ENCODE data around the gene NELL1.

Gene NELL1

GRCh38 chr11:21169639-21170038 lies 500.3 kb downstream of the NELL1 start:
- POLR2A ChIA-PET = no interaction called here
- no peak for DNase-seq (ENCODE audit: extremely low spot score)
- TF ChIP-seq FOXM1 (IDR thresholded peaks at IDR 0.05; ENCODE audit: borderline replicate concordance) (no peak), FOXA1 (IDR thresholded peaks at IDR 0.05) (no peak), L3MBTL2 (conservative IDR thresholded peaks at IDR 0.05) (no peak), CTBP1 (IDR thresholded peaks at IDR 0.05; ENCODE audit: borderline replicate concordance) (no peak), ZNF384 (IDR thresholded peaks at IDR 0.05) (no peak), ARNT (IDR thresholded peaks at IDR 0.05) (no peak), LEF1 (IDR thresholded peaks at IDR 0.05; ENCODE audit: borderline replicate concordance) (no peak), FOXK2 (IDR thresholded peaks at IDR 0.05) (no peak), SUZ12 (IDR thresholded peaks at IDR 0.05) (no peak), SP1 (IDR thresholded peaks at IDR 0.05) (no peak), NFRKB (IDR thresholded peaks at IDR 0.05) (no peak), ELF4 (IDR thresholded peaks at IDR 0.05) (no peak), HDGF (IDR thresholded peaks at IDR 0.05; ENCODE audit: borderline replicate concordance) (no peak)
- CTCF ChIA-PET = no interaction called here

- TF ChIP-seq TARDBP (IDR thresholded peaks at IDR 0.05) (no peak), ARNT (IDR thresholded peaks at IDR 0.05) (no peak), FOXA1 (IDR thresholded peaks at IDR 0.05) (no peak), BHLHE40 (IDR thresholded peaks at IDR 0.05; ENCODE audit: borderline replicate concordance) (no peak), ELF4 (IDR thresholded peaks at IDR 0.05) (no peak), L3MBTL2 (conservative IDR thresholded peaks at IDR 0.05) (no peak), ZNF384 (IDR thresholded peaks at IDR 0.05) (no peak), LEF1 (IDR thresholded peaks at IDR 0.05; ENCODE audit: borderline replicate concordance) (no peak), SP1 (IDR thresholded peaks at IDR 0.05) (no peak), FOXK2 (IDR thresholded peaks at IDR 0.05) (no peak), HDGF (IDR thresholded peaks at IDR 0.05; ENCODE audit: borderline replicate concordance) (no peak), NFRKB (IDR thresholded peaks at IDR 0.05) (no peak), CTBP1 (IDR thresholded peaks at IDR 0.05; ENCODE audit: borderline replicate concordance) (no peak), SUZ12 (IDR thresholded peaks at IDR 0.05) (no peak), FOXM1 (IDR thresholded peaks at IDR 0.05; ENCODE audit: borderline replicate concordance) (no peak)
- TF ChIP-seq, protein P1, sequence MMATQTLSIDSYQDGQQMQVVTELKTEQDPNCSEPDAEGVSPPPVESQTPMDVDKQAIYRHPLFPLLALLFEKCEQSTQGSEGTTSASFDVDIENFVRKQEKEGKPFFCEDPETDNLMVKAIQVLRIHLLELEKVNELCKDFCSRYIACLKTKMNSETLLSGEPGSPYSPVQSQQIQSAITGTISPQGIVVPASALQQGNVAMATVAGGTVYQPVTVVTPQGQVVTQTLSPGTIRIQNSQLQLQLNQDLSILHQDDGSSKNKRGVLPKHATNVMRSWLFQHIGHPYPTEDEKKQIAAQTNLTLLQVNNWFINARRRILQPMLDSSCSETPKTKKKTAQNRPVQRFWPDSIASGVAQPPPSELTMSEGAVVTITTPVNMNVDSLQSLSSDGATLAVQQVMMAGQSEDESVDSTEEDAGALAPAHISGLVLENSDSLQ (IDR thresholded peaks at IDR 0.05) = no peak
- DNase-seq (ENCODE audit: extremely low spot score) = no peak
- ChIA-PET CTCF (no interaction called here), POLR2A (no interaction called here)
Measured at GRCh38 chr11:21173476-21173875, 504.1 kb downstream of the NELL1 start.

DNA sequence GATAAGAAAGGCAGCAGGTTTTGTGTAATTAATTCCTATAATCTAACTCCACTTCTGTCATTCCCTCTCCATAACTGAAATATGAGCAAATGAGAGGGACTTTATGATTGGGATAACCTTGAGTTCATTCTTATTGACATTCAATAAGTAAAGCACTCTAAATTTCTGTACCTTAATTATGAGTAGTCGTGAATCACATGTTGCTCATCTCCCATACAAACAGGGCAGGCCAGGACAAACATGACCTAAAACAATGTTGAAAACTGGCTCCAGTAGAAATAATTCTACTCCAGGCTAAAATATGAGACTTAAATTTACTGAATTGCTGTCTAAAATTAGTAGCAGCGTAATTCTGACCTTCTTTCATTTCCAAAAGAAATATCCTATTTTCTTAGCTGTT lies 505.4 kb downstream of the NELL1 start:
- no peak for DNase-seq (ENCODE audit: extremely low spot score)
- CTCF ChIA-PET = no interaction called here
- POLR2A ChIA-PET = no interaction called here
- TF ChIP-seq FOXK2 (IDR thresholded peaks at IDR 0.05) = no peak
- TF ChIP-seq L3MBTL2 (conservative IDR thresholded peaks at IDR 0.05) = no peak
- no peak for TF ChIP-seq HDGF (IDR thresholded peaks at IDR 0.05; ENCODE audit: borderline replicate concordance)
- TF ChIP-seq SP1 (IDR thresholded peaks at IDR 0.05) = no peak
- TF ChIP-seq CTBP1 (IDR thresholded peaks at IDR 0.05; ENCODE audit: borderline replicate concordance) = no peak
- no peak for TF ChIP-seq FOXA1 (IDR thresholded peaks at IDR 0.05)
- TF ChIP-seq SUZ12 (IDR thresholded peaks at IDR 0.05) = no peak
- no peak for TF ChIP-seq ZNF384 (IDR thresholded peaks at IDR 0.05)
- no peak for TF ChIP-seq LEF1 (IDR thresholded peaks at IDR 0.05; ENCODE audit: borderline replicate concordance)
- no peak for TF ChIP-seq NFRKB (IDR thresholded peaks at IDR 0.05)
- no peak for TF ChIP-seq FOXM1 (IDR thresholded peaks at IDR 0.05; ENCODE audit: borderline replicate concordance)
- no peak for TF ChIP-seq ARNT (IDR thresholded peaks at IDR 0.05)
- TF ChIP-seq TARDBP (IDR thresholded peaks at IDR 0.05) = no peak
- TF ChIP-seq, protein P1 (IDR thresholded peaks at IDR 0.05) = no peak
- no peak for TF ChIP-seq BHLHE40 (IDR thresholded peaks at IDR 0.05; ENCODE audit: borderline replicate concordance)
- TF ChIP-seq ELF4 (IDR thresholded peaks at IDR 0.05) = no peak

DNA sequence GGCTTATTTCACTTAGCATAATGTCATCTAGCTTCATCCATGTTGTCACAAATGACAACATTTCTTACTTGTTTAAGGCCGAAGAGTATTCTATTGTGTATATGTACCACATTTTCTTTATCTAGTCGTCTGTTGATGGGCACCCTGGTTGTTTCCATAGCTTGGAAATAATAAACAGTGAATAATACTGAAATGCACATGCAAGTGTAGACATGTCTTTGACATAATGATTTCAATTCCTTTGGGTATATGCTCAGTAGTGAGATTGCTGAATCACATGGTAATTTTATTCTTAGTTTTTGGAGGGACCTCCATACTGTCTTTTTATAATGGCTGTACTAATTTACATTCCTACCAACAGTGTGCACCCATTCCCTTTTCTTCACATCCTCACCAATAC lies 508.0 kb downstream of the NELL1 start:
- ChIA-PET POLR2A (no interaction called here), CTCF (no interaction called here)
- no peak for DNase-seq (ENCODE audit: extremely low spot score)
- TF ChIP-seq FOXA1 (IDR thresholded peaks at IDR 0.05) (no peak), ELF4 (IDR thresholded peaks at IDR 0.05) (no peak), L3MBTL2 (conservative IDR thresholded peaks at IDR 0.05) (no peak), ZNF384 (IDR thresholded peaks at IDR 0.05) (no peak), NFRKB (IDR thresholded peaks at IDR 0.05) (no peak), FOXM1 (IDR thresholded peaks at IDR 0.05; ENCODE audit: borderline replicate concordance) (no peak)

GRCh38 chr11:21179770-21180169 lies 510.4 kb downstream of the NELL1 start:
- TF ChIP-seq ARNT (IDR thresholded peaks at IDR 0.05) (no peak), L3MBTL2 (conservative IDR thresholded peaks at IDR 0.05) (no peak), CTBP1 (IDR thresholded peaks at IDR 0.05; ENCODE audit: borderline replicate concordance) (no peak), BHLHE40 (IDR thresholded peaks at IDR 0.05; ENCODE audit: borderline replicate concordance) (no peak), FOXM1 (IDR thresholded peaks at IDR 0.05; ENCODE audit: borderline replicate concordance) (no peak), SP1 (IDR thresholded peaks at IDR 0.05) (no peak), LEF1 (IDR thresholded peaks at IDR 0.05; ENCODE audit: borderline replicate concordance) (no peak), SUZ12 (IDR thresholded peaks at IDR 0.05) (no peak), NFRKB (IDR thresholded peaks at IDR 0.05) (no peak), ELF4 (IDR thresholded peaks at IDR 0.05) (no peak), FOXA1 (IDR thresholded peaks at IDR 0.05) (no peak), HDGF (IDR thresholded peaks at IDR 0.05; ENCODE audit: borderline replicate concordance) (no peak), TARDBP (IDR thresholded peaks at IDR 0.05) (no peak), FOXK2 (IDR thresholded peaks at IDR 0.05) (no peak), ZNF384 (IDR thresholded peaks at IDR 0.05) (no peak)
- TF ChIP-seq, protein P1 (IDR thresholded peaks at IDR 0.05) = no peak
- ChIA-PET POLR2A (no interaction called here), CTCF (no interaction called here)
- DNase-seq (ENCODE audit: extremely low spot score) = no peak

DNA sequence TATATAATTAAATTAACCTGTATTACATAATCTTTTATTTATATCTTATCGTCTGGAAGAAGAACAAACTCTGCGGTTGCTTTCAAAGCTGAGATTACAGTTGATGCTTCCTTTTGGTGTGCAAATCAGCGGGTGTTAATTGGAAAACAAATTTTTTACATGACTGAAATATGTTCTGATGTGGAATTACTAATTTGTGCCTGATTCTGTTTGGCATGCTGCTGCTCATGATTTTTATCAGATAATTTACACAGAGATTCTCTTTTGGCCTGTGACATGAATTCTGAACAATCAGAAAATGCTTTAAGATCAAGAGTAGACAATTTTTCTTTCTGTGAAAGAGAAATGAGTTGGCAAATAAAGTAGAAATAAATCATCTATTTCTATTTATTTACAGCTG lies 510.8 kb downstream of the NELL1 start:
- ChIA-PET CTCF (no interaction called here), POLR2A (no interaction called here)
- no peak for TF ChIP-seq TARDBP (IDR thresholded peaks at IDR 0.05)
- no peak for TF ChIP-seq ELF4 (IDR thresholded peaks at IDR 0.05)
- no peak for TF ChIP-seq FOXK2 (IDR thresholded peaks at IDR 0.05)
- no peak for TF ChIP-seq SUZ12 (IDR thresholded peaks at IDR 0.05)
- TF ChIP-seq, protein P1 (IDR thresholded peaks at IDR 0.05) = no peak
- no peak for TF ChIP-seq FOXM1 (IDR thresholded peaks at IDR 0.05; ENCODE audit: borderline replicate concordance)
- no peak for TF ChIP-seq BHLHE40 (IDR thresholded peaks at IDR 0.05; ENCODE audit: borderline replicate concordance)
- TF ChIP-seq ARNT (IDR thresholded peaks at IDR 0.05) = no peak
- no peak for TF ChIP-seq SP1 (IDR thresholded peaks at IDR 0.05)
- no peak for TF ChIP-seq CTBP1 (IDR thresholded peaks at IDR 0.05; ENCODE audit: borderline replicate concordance)
- TF ChIP-seq L3MBTL2 (conservative IDR thresholded peaks at IDR 0.05) = no peak
- TF ChIP-seq NFRKB (IDR thresholded peaks at IDR 0.05) = no peak
- TF ChIP-seq ZNF384 (IDR thresholded peaks at IDR 0.05) = no peak
- TF ChIP-seq FOXA1 (IDR thresholded peaks at IDR 0.05) = no peak
- no peak for TF ChIP-seq HDGF (IDR thresholded peaks at IDR 0.05; ENCODE audit: borderline replicate concordance)
- no peak for TF ChIP-seq LEF1 (IDR thresholded peaks at IDR 0.05; ENCODE audit: borderline replicate concordance)
- no peak for DNase-seq (ENCODE audit: extremely low spot score)

All from HEK293T (cell line).